ENCODE measurements around the gene ASPDH. TPM values are rescaled to one million over a fixed set of nuclear protein-coding genes. Genes with fewer than 3 reads are reported as not detected.

The ASPDH gene
- total RNA-seq, 1 experiment from 2014 or later, result not detected

DNA sequence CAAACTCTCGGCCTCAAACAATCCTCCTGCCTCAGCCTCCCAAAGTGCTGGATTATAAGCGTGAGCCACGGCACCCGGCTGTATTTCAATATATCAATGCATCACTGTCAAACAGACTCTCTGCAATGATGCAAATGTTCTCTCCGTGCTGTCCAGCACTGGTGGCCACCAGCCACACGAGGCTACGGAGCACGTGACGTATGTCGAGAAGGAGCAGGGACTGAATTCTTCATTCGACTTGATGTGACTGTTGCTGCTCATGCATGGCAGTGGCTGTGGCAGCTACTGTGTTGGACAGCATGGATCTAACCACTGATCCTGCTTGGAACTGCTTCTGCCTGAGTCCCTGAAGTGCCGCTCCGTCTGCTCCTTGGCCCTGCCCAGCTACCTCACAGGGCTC lies 44.7 kb upstream of the ASPDH start:
- H3K9ac ChIP-seq (ENCODE audit: low read length), result no peak overlapping the region
- no peak for ATAC-seq

DNA sequence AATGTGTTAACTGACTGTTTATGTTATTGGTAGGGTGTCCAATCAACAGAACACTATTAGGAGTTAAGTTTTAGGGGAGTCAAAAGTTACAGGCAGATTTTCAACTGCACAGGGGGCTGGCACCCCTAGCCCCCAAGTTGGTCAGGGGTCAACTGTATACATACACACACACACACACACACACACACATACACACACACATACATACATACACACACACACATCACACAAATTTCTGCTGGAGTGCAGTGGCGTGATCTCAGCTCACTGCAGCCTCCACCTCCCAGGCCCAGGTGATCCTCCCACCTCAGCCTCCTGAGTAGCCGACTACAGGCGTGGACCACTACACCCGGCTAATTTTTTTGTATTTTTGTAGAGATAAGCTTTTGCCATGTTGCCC lies 44.3 kb upstream of the ASPDH start:
- no peak for ATAC-seq
- Histone ChIP-seq H3K4me3 (replicated peaks in 1 of 2; ENCODE audit: low read depth in 1 of 2, low read length in 2 of 2) (no peak overlapping the region), H3K27ac (ENCODE audit: low read depth, low read length) (no peak overlapping the region), H3K9ac (ENCODE audit: low read length) (no peak overlapping the region), H3K27me3 (ENCODE audit: insufficient read depth, low read length) (no peaks in the 10 kb centered on the region), H3K36me3 (ENCODE audit: control insufficient read depth in 1 of 2, insufficient read depth in 2 of 2, low read length in 2 of 2) (no peaks in the 10 kb centered on the region), H3K79me2 (ENCODE audit: insufficient read depth, low read length) (no peaks in the 10 kb centered on the region), H2AFZ (ENCODE audit: low read depth, low read length, poor library complexity, severe bottlenecking) (no peak overlapping the region), H3K4me2 (ENCODE audit: low read length) (no peak overlapping the region), H4K20me1 (ENCODE audit: insufficient read depth) (no peaks in the 10 kb centered on the region), H3K9me3 (ENCODE audit: control insufficient read depth in 1 of 2, insufficient read depth in 1 of 2, low read depth in 1 of 2, low read length in 2 of 2) (no peaks in the 10 kb centered on the region), H3K9me2 (ENCODE audit: insufficient read depth) (no peaks in the 10 kb centered on the region), H3K4me1 (ENCODE audit: control insufficient read depth in 1 of 2, insufficient read depth in 2 of 2, low read length in 2 of 2) (peaks cover 10 to 19% of the 10 kb centered on the region in 2 experiments; a peak in 3 of 4 replicates)
- RAD21 ChIA-PET (ENCODE audit: low non-redundant PET in 1 of 2, low total read pairs in 2 of 2, uncharacterized antibody in 2 of 2, unreplicated experiment in 2 of 2), result no interaction called here
- CTCF ChIA-PET, result interaction anchor here (2.5 to 2.6 kb wide), 2 partner anchors 14 to 20 kb away, joined by 17 to 40 read pairs; no protein-coding TSS in a partner anchor
- intact Hi-C loops (cut with micrococcal nuclease), result no loop called here
- DNase-seq (ENCODE audit: low read depth, low spot score), result no peak
- POLR2A ChIA-PET, result no interaction called here
- no TSS peak for BruUV-seq (replicated peaks)
- TF ChIP-seq ZFX (IDR thresholded peaks at IDR 0.05), result no peak
- TF ChIP-seq ELF1 (IDR thresholded peaks at IDR 0.05; ENCODE audit: borderline replicate concordance, low read depth), result no peak
- no peak for TF ChIP-seq SRF (IDR thresholded peaks at IDR 0.05; ENCODE audit: low read depth)
- TF ChIP-seq, protein P1, sequence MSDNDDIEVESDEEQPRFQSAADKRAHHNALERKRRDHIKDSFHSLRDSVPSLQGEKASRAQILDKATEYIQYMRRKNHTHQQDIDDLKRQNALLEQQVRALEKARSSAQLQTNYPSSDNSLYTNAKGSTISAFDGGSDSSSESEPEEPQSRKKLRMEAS (IDR thresholded peaks at IDR 0.05), result no peak
- TF ChIP-seq JUND (IDR thresholded peaks at IDR 0.05), result no peak
- no peak for TF ChIP-seq ZBTB33 (IDR thresholded peaks at IDR 0.05; ENCODE audit: extremely low read depth, insufficient replicate concordance, low read length)
- no peak for TF ChIP-seq SIN3A (IDR thresholded peaks at IDR 0.05; ENCODE audit: low read depth)
- TF ChIP-seq EZH2phosphoT487 (IDR thresholded peaks at IDR 0.05; ENCODE audit: borderline replicate concordance), result no peak
- TF ChIP-seq ATF3 (IDR thresholded peaks at IDR 0.05), result no peak
- no peak for TF ChIP-seq EZH2 (IDR thresholded peaks at IDR 0.05)
- no peak for TF ChIP-seq CEBPB (IDR thresholded peaks at IDR 0.05; ENCODE audit: low read depth)
- no peak for TF ChIP-seq POLR2AphosphoS5 (IDR thresholded peaks at IDR 0.05; ENCODE audit: low read depth, low read length)
- TF ChIP-seq CBX3 (IDR thresholded peaks at IDR 0.05; ENCODE audit: low read depth), result no peak
- TF ChIP-seq TCF7L2 (IDR thresholded peaks at IDR 0.05; ENCODE audit: borderline replicate concordance, extremely low read depth, insufficient read depth, insufficient read length), result no peak
- TF ChIP-seq, protein P2, sequence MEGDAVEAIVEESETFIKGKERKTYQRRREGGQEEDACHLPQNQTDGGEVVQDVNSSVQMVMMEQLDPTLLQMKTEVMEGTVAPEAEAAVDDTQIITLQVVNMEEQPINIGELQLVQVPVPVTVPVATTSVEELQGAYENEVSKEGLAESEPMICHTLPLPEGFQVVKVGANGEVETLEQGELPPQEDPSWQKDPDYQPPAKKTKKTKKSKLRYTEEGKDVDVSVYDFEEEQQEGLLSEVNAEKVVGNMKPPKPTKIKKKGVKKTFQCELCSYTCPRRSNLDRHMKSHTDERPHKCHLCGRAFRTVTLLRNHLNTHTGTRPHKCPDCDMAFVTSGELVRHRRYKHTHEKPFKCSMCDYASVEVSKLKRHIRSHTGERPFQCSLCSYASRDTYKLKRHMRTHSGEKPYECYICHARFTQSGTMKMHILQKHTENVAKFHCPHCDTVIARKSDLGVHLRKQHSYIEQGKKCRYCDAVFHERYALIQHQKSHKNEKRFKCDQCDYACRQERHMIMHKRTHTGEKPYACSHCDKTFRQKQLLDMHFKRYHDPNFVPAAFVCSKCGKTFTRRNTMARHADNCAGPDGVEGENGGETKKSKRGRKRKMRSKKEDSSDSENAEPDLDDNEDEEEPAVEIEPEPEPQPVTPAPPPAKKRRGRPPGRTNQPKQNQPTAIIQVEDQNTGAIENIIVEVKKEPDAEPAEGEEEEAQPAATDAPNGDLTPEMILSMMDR (IDR thresholded peaks at IDR 0.05 in 2 of 3, conservative IDR thresholded peaks at IDR 0.05 in 1 of 3; ENCODE audit: borderline replicate concordance in 1 of 3, insufficient read depth in 1 of 3, low read depth in 2 of 3, low read length in 2 of 3), result no peak

More for the DNA sequence above, 44.7 kb upstream of the ASPDH start:
- no peak for TF ChIP-seq ZNF274 (IDR thresholded peaks at IDR 0.05; ENCODE audit: low read depth, low read length)
- no peaks in the 10 kb centered on the region for H4K20me1 ChIP-seq (ENCODE audit: insufficient read depth)
- H3K27me3 ChIP-seq (ENCODE audit: insufficient read depth, low read length), result no peaks in the 10 kb centered on the region
- H3K4me2 ChIP-seq (ENCODE audit: low read length), result no peak overlapping the region
- DNase-seq (ENCODE audit: low read depth, low spot score), result no peak
- H3K4me3 ChIP-seq (replicated peaks in 1 of 2; ENCODE audit: low read depth in 1 of 2, low read length in 2 of 2), result no peak overlapping the region
- no peak overlapping the region for H2AFZ ChIP-seq (ENCODE audit: low read depth, low read length, poor library complexity, severe bottlenecking)
- H3K4me1 ChIP-seq (ENCODE audit: control insufficient read depth in 1 of 2, insufficient read depth in 2 of 2, low read length in 2 of 2), result peaks cover 10 to 19% of the 10 kb centered on the region in 2 experiments; a peak in 3 of 4 replicates
- no peaks in the 10 kb centered on the region for H3K79me2 ChIP-seq (ENCODE audit: insufficient read depth, low read length)
- CTCF ChIA-PET, result no interaction called here
- no TSS peak for BruUV-seq (replicated peaks)
- intact Hi-C loops (cut with micrococcal nuclease), result no loop called here
- RAD21 ChIA-PET (ENCODE audit: low non-redundant PET in 1 of 2, low total read pairs in 2 of 2, uncharacterized antibody in 2 of 2, unreplicated experiment in 2 of 2), result no interaction called here
- POLR2A ChIA-PET, result no interaction called here
- no peaks in the 10 kb centered on the region for H3K9me3 ChIP-seq (ENCODE audit: control insufficient read depth in 1 of 2, insufficient read depth in 1 of 2, low read depth in 1 of 2, low read length in 2 of 2)
- no peaks in the 10 kb centered on the region for H3K9me2 ChIP-seq (ENCODE audit: insufficient read depth)
- no peaks in the 10 kb centered on the region for H3K36me3 ChIP-seq (ENCODE audit: control insufficient read depth in 1 of 2, insufficient read depth in 2 of 2, low read length in 2 of 2)
- H3K27ac ChIP-seq (ENCODE audit: low read depth, low read length), result no peak overlapping the region; the same call in 1 of the 2 replicates
